ENCODE measurements around the gene ROPN1B.

The ROPN1B gene

GRCh38 chr3:126031981-126032471, 63.0 kb downstream of the ROPN1B start:
- DNase-seq (ENCODE audit: low read depth) = no peak
